G401.6 (cell line): ENCODE measurements around the gene CMPK2.

Experiments
- FAIRE-seq: peaks from 2 replicates; lab custom pipeline; 2012; peaks lifted over from hg19 to GRCh38; lab: Jason Lieb, UNC

The CMPK2 gene

DNA sequence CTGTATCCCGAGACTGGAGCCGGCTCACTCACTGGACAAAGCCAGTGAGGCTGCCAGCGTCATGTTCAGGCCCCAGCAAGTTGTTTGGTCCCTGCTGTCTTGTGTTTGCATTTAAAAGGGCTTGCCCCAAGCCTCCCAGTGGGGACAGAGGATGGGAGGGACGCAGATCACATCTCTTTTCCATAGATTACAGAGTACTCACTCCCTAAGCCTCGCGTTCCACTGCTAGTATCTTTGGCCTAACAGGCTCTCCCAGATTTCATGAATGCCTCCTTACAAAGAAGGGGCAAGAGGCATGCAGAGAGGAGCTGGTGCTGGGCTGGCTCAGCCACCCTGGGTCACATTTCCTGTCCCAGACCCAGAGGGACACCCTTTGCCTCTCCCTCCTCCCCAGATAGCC, 59.1 kb downstream of the CMPK2 start:
- no peak for FAIRE-seq

DNA sequence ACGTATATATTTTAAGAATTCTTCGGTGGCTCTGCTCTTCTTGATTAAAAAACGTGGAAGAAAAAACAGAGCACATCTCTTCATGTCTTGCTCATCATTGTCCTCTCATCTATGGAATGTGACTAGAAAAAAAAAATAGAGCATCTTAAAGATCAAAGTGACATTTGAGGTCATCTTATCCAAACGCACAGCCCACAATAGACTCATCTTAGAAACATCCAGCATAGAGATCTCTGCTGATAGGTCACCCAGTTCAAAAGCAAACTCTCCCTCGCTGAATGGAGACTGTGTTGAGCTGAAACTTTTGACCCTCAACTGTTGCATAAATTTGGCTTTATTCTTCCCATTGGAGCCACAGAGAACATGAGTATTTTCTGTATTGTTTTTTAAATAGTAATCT, 65.2 kb downstream of the CMPK2 start:
- FAIRE-seq: no peak
